Nephron progenitor cell (in vitro differentiated cells): ENCODE data around the gene PCNX2.

ENCODE experiments used
- DNase-seq: peaks from one replicate; pipeline ENCODE4 v3.0.0; 2021
- H3K27ac Mint-ChIP-seq: 2 replicates; pipeline ENCODE4 v1.8.0; 2021; ENCODE audit warnings: mild to moderate bottlenecking, moderate library complexity, mixed read lengths
- H3K27me3 Mint-ChIP-seq: 2 replicates; pipeline ENCODE4 v1.8.0; 2021; ENCODE audit warnings: mild to moderate bottlenecking, low read depth, mixed read lengths; ENCODE audit not compliant: poor library complexity
- H3K36me3 Mint-ChIP-seq: 2 replicates; pipeline ENCODE4 v1.8.0; 2021; ENCODE audit warnings: low read depth, mixed read lengths
- H3K4me1 Mint-ChIP-seq: 2 replicates; pipeline ENCODE4 v1.8.0; 2021; ENCODE audit warnings: mixed read lengths
- H3K4me3 Mint-ChIP-seq: 2 replicates; pipeline ENCODE4 v1.8.0; 2021; ENCODE audit warnings: mild to moderate bottlenecking, moderate library complexity, mixed read lengths
- H3K9me3 Mint-ChIP-seq: 2 replicates; pipeline ENCODE4 v1.8.0; 2021; ENCODE audit warnings: mild to moderate bottlenecking, moderate library complexity, mixed read lengths
- CTCF ChIP-seq: fragments of 200-600 bp; sonication (generic); IDR thresholded peaks from 2 replicates; pipeline ENCODE4 v1.5.0; 2021; ENCODE audit warnings: antibody characterized with exemption

Gene PCNX2

DNA sequence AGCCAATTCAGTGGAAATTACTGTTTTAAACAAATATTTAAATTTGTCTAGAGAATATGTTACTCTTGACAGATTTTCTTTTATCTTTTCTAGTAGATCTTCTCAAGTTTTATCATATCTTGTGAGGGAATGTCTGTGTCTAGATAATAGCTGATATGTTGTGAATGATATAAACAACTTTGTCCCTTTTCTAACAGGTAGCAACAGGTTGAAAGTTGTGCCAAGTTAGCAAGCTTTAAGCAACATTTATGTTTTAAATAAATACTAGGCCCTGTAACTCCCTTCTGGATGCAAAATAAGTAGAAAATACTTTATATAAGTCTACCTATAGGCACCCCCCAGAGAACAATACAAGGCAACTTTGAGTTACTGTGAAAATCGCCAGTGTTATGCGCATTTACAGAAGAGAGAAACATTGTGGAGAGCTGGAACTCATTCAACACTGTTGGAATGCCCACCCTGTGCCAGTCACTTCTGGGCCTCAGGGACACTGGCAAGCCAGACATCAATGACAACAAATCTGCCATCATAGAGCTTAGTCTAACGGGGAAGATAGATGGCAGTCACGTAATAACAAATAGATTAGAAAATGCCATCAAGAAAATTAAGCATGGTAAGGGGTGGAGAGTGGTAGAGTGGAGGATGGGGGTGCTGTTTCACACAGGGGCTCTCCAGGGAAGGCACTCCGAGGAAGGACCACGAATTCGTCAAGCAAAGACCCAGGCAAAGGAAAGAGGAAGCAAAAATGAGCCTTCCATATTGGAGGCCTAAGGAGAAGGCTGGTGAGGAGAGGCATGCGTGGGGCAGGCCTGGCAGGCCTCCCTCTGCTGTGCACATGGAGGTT, 36.4 kb upstream of the PCNX2 start:
- Mint-ChIP-seq H3K36me3 (no peaks in the 10 kb centered on the region), H3K4me1 (peaks cover 10% of the 10 kb centered on the region), H3K9me3 (no peaks in the 10 kb centered on the region), H3K27me3 (peaks cover 41% of the 10 kb centered on the region), H3K4me3 (no peak overlapping the region), H3K27ac (no peak overlapping the region)
- no peak for TF ChIP-seq CTCF
- DNase-seq: no peak

DNA sequence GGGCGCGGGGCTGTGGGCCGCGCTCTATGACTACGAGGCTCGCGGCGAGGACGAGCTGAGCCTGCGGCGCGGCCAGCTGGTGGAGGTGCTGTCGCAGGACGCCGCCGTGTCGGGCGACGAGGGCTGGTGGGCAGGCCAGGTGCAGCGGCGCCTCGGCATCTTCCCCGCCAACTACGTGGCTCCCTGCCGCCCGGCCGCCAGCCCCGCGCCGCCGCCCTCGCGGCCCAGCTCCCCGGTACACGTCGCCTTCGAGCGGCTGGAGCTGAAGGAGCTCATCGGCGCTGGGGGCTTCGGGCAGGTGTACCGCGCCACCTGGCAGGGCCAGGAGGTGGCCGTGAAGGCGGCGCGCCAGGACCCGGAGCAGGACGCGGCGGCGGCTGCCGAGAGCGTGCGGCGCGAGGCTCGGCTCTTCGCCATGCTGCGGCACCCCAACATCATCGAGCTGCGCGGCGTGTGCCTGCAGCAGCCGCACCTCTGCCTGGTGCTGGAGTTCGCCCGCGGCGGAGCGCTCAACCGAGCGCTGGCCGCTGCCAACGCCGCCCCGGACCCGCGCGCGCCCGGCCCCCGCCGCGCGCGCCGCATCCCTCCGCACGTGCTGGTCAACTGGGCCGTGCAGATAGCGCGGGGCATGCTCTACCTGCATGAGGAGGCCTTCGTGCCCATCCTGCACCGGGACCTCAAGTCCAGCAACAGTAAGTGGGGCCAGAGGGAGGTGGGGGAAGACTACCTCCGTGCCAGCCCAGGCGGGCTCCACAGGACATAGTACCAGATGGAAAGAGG, 32.8 kb upstream of the PCNX2 start:
- Mint-ChIP-seq H3K27me3 (peaks cover 56% of the 10 kb centered on the region), H3K4me3 (peak overlapping the region; percentile 78), H3K9me3 (no peaks in the 10 kb centered on the region), H3K4me1 (peaks cover 10% of the 10 kb centered on the region), H3K27ac (no peak overlapping the region), H3K36me3 (no peaks in the 10 kb centered on the region)
- no peak for TF ChIP-seq CTCF
- peak; percentile 46 for DNase-seq

DNA sequence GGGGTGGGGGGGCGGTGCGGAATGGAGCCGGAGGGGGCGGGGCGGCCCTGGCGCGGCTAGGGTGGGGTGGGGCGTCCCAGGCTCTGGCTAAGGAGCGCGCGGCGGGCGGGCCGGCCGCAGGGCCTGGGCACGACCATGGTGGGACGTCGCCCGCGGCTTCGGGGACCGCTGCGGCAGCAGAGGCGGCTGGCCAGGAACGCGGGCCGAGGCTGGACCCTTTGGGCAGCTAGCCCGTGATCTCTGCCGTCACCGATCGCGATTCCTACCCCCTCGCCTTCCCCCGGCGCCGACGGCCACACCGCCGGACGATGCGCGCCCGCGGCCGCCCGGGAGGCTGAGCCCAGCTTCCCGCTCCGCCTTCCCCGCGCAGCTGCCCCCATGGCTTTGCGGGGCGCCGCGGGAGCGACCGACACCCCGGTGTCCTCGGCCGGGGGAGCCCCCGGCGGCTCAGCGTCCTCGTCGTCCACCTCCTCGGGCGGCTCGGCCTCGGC, 32.2 kb upstream of the PCNX2 start, which contains the start of gene MAP3K21:
TSS of gene MAP3K21 (plus strand) at position 74 of the 491 bp plus-strand sequence. CDS start at position 379, 305 bp downstream.
- H3K9me3 Mint-ChIP-seq: no peaks in the 10 kb centered on the region
- H3K36me3 Mint-ChIP-seq: no peaks in the 10 kb centered on the region
- DNase-seq: no peak
- peak within 1 kb of the TSS; percentile 78 for H3K4me3 Mint-ChIP-seq
- H3K27me3 Mint-ChIP-seq: peaks cover 58% of the 10 kb centered on the region
- no peak within 1 kb of the TSS for H3K27ac Mint-ChIP-seq
- TF ChIP-seq CTCF: no peak
- H3K4me1 Mint-ChIP-seq: peaks cover 10% of the 10 kb centered on the region

DNA sequence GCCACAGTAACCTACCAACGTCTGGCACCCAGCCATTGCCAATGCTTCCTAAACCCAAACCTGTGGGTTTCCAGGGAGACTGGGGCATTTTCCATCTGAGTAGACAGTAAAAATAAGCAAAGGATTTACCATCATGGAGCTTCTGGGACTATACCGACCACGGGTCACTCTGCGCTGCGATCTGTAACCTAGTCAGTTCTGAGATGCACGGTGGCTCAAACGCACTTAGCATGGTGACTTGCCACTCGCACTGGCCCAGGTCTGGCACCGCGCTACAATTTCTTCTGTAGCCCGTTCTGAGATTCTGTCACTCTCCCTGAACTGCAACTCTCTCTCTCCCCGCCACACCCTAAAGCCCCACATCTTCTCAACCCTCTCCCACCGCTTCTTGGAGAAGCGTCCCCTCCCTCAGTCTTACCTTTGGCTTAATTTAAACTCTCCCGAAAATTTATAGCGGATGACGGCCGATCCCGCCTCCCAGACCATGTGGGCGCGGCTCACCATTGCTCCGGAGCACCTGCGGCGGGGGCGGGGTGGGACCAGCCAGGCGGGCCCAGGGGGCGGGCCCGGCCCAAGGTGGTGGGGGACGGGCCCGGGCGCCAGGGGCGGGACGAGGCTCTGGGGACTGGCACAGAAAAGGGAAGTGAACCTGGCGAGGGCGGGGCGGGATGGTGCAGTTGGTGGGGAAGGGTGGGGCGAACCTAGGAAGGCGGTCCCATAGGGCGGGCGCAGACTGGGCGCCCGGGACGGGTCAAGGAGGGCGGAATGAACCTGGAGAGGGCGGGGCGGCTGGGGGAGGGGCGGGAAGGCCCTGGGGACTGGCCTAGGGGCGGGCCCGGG, 31.5 kb upstream of the PCNX2 start:
- no peak overlapping the region for H3K27ac Mint-ChIP-seq
- DNase-seq: peak; percentile 82
- peaks cover 10% of the 10 kb centered on the region for H3K4me1 Mint-ChIP-seq
- H3K27me3 Mint-ChIP-seq: peaks cover 55% of the 10 kb centered on the region
- peak overlapping the region; percentile 78 for H3K4me3 Mint-ChIP-seq
- no peaks in the 10 kb centered on the region for H3K9me3 Mint-ChIP-seq
- TF ChIP-seq CTCF: no peak
- no peaks in the 10 kb centered on the region for H3K36me3 Mint-ChIP-seq

- H3K4me3 Mint-ChIP-seq: no peak overlapping the region
- no peaks in the 10 kb centered on the region for H3K36me3 Mint-ChIP-seq
- DNase-seq: no peak
- H3K4me1 Mint-ChIP-seq: peaks cover 10% of the 10 kb centered on the region
- peaks cover 51% of the 10 kb centered on the region for H3K27me3 Mint-ChIP-seq
- no peak for TF ChIP-seq CTCF
- H3K27ac Mint-ChIP-seq: no peak overlapping the region
- H3K9me3 Mint-ChIP-seq: no peaks in the 10 kb centered on the region
Measured at GRCh38 chr1:233326319-233326718, 30.8 kb upstream of the PCNX2 start.
